ENCODE data around the gene SERPINA10.
"Not testable (repeated sequence)": the region's sequence is repeated elsewhere in the genome, so short reads cannot be mapped to it uniquely, and the experiment has no call there.

Gene SERPINA10

GRCh38 chr14:94312481-94313246 lies 19.6 kb upstream of the SERPINA10 start:
- peak; percentile 40 for DNase-seq

- DNase-seq = peak; percentile 42
Measured at GRCh38 chr14:94310248-94310647, 17.2 kb upstream of the SERPINA10 start.

GRCh38 chr14:94309721-94310120 lies 16.7 kb upstream of the SERPINA10 start:
- no peak for DNase-seq

GRCh38 chr14:94307410-94307992 lies 14.4 kb upstream of the SERPINA10 start:
- peak; percentile 29 for DNase-seq

- peak; percentile 51 for DNase-seq
Measured at GRCh38 chr14:94306047-94306978, 13.2 kb upstream of the SERPINA10 start.

- DNase-seq = peak; percentile 22
Measured at GRCh38 chr14:94305620-94306019, 12.6 kb upstream of the SERPINA10 start.

- no peak for DNase-seq
Measured at GRCh38 chr14:94304243-94304642, 11.2 kb upstream of the SERPINA10 start.

GRCh38 chr14:94303111-94303510 lies 10.0 kb upstream of the SERPINA10 start:
- peak; percentile 22 for DNase-seq

- DNase-seq = peak; percentile 33
Measured at GRCh38 chr14:94298130-94298529, 5.1 kb upstream of the SERPINA10 start.

GRCh38 chr14:94296181-94296545 lies 3.1 kb upstream of the SERPINA10 start:
- DNase-seq = not testable (repeated sequence)

- DNase-seq = no peak
Measured at GRCh38 chr14:94295360-94296180, 2.5 kb upstream of the SERPINA10 start.

- peak; percentile 50 for DNase-seq
Measured at GRCh38 chr14:94293578-94293924, 483 bp upstream of the SERPINA10 start.

GRCh38 chr14:94292526-94292871 lies 569 bp downstream of the SERPINA10 start:
- no peak for DNase-seq

GRCh38 chr14:94291906-94292525 lies 1.1 kb downstream of the SERPINA10 start:
- no peak for DNase-seq

GRCh38 chr14:94291159-94291905 lies 1.7 kb downstream of the SERPINA10 start:
- DNase-seq = no peak

GRCh38 chr14:94290197-94290596 lies 2.9 kb downstream of the SERPINA10 start:
- DNase-seq = no peak

GRCh38 chr14:94288610-94289465 lies 4.2 kb downstream of the SERPINA10 start:
- peak; percentile 50 for DNase-seq

GRCh38 chr14:94285158-94285557 lies 7.9 kb downstream of the SERPINA10 start:
- DNase-seq = no peak

GRCh38 chr14:94284221-94284620 lies 8.8 kb downstream of the SERPINA10 start:
- no peak for DNase-seq

- no peak for DNase-seq
Measured at GRCh38 chr14:94282991-94283723, 9.9 kb downstream of the SERPINA10 start.
